SK-N-SH (cell line): ENCODE data around the gene MYO9B.
A peak's percentile ranks its signal among the peaks of the same experiment; 100 is the strongest.

ENCODE experiments used
- EP300 ChIP-seq, 2 experiments: IDR thresholded peaks; 2 replicates each; pipeline versions ENCODE4 v1.4.0 to v1.6.1; 2012; ENCODE audit warnings: borderline replicate concordance in 1 of 2, low read depth in 1 of 2, low read length in 1 of 2
- FOSL2 ChIP-seq: IDR thresholded peaks from 2 replicates; pipeline ENCODE4 v1.4.0; 2012; ENCODE audit warnings: low read depth, mild to moderate bottlenecking, moderate library complexity, borderline replicate concordance
- GATA2 ChIP-seq: sonication (generic); formaldehyde crosslinking; IDR thresholded peaks from 2 replicates; pipeline ENCODE4 v1.5.0; 2020; ENCODE audit warnings: mild to moderate bottlenecking, missing genetic modification reagents
- MXI1 ChIP-seq: IDR thresholded peaks from 2 replicates; pipeline ENCODE4 v1.6.1; 2012; ENCODE audit warnings: mild to moderate bottlenecking, low read depth, low read length, improper control_type of control experiment
- POLR2AphosphoS5 ChIP-seq: IDR thresholded peaks from 2 replicates; pipeline ENCODE4 v1.6.1; 2012; ENCODE audit warnings: low read depth, low read length
- RAD21 ChIP-seq: IDR thresholded peaks from 2 replicates; pipeline ENCODE4 v1.6.1; 2012; ENCODE audit warnings: mild to moderate bottlenecking, low read length
- TEAD4 ChIP-seq: IDR thresholded peaks from 2 replicates; pipeline ENCODE4 v1.4.0; 2012; ENCODE audit warnings: mild to moderate bottlenecking, borderline replicate concordance; ENCODE audit not compliant: insufficient read depth
- TF ChIP-seq, protein P1 (sequence below): fragments of 200-600 bp; sonication (generic); IDR thresholded peaks from 2 replicates; pipeline ENCODE4 v1.6.1; 2017; ENCODE audit warnings: antibody characterized with exemption, mild to moderate bottlenecking, moderate library complexity
- TF ChIP-seq, protein P2 (sequence below): fragments of 150-350 bp; IDR thresholded peaks from 2 replicates; pipeline ENCODE4 v1.6.1; 2017; ENCODE audit warnings: antibody characterized with exemption, low read length, low read depth, borderline replicate concordance

- TF ChIP-seq, protein P1, sequence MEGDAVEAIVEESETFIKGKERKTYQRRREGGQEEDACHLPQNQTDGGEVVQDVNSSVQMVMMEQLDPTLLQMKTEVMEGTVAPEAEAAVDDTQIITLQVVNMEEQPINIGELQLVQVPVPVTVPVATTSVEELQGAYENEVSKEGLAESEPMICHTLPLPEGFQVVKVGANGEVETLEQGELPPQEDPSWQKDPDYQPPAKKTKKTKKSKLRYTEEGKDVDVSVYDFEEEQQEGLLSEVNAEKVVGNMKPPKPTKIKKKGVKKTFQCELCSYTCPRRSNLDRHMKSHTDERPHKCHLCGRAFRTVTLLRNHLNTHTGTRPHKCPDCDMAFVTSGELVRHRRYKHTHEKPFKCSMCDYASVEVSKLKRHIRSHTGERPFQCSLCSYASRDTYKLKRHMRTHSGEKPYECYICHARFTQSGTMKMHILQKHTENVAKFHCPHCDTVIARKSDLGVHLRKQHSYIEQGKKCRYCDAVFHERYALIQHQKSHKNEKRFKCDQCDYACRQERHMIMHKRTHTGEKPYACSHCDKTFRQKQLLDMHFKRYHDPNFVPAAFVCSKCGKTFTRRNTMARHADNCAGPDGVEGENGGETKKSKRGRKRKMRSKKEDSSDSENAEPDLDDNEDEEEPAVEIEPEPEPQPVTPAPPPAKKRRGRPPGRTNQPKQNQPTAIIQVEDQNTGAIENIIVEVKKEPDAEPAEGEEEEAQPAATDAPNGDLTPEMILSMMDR: 0 out of 2 replicates have a peak, but pooled peaks have one; percentile 6
- TF ChIP-seq RAD21 (no peak), EP300 (IDR thresholded peaks at IDR 0.05; ENCODE audit: borderline replicate concordance in 1 of 2, low read depth in 1 of 2, low read length in 1 of 2) (no peak), MXI1 (no peak), GATA2 (CRISPR knock-in tag) (no peak), POLR2AphosphoS5 (no peak), TEAD4 (no peak), FOSL2 (no peak)
- TF ChIP-seq, protein P2, sequence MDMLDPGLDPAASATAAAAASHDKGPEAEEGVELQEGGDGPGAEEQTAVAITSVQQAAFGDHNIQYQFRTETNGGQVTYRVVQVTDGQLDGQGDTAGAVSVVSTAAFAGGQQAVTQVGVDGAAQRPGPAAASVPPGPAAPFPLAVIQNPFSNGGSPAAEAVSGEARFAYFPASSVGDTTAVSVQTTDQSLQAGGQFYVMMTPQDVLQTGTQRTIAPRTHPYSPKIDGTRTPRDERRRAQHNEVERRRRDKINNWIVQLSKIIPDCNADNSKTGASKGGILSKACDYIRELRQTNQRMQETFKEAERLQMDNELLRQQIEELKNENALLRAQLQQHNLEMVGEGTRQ: no peak
Measured at GRCh38 chr19:17075864-17076542, 426 bp downstream of the MYO9B start.
